Measurements from ENCODE around the gene IQGAP1. TPM values are rescaled to one million over a fixed set of nuclear protein-coding genes. Genes with fewer than 3 reads are reported as not detected.

Gene IQGAP1
- polyA plus RNA-seq, 1 donor (not counting 4 experiments of a cell fraction or from before 2014, with no cell fraction given), result 310 TPM

DNA sequence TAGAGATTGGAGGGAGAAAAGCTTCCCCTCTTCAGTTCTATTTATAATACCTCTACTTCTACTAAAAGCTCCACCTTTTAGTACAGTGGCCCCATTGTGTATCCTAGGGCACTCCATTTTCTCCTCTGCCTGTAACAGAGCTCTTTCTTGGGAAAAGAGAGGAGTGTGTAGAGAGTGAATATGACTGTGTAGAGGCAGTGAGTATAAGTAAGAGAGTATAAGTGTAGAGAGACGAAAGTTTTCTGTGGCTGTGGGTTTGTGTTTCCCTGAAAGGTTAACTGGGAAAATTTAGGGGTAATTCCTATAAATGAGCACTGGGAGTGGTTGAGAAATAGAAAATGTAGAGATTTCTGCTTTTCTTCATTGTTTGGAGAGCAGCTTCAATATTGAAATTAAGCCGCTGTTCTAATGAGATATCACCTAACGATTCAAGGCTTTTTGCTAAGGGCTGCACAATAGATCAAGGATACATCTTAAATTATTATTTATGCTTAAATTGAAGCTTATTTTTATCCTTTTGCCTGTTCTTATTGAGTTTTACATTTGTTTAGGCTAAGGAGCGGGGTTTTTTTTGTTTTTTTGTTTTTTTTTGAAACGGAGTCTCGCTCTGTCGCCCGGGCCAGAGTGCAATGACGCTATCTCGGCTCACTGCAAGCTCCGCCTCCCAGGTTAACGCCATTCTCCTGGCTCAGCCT is 6.9 kb downstream of the IQGAP1 start:
- no peak for FAIRE-seq
- Histone ChIP-seq H3K9me1 (ENCODE audit: control insufficient read depth, extremely low read depth, insufficient read depth, low read length) (no peaks in the 10 kb centered on the region), H3K9ac (ENCODE audit: control insufficient read depth, extremely low read depth, insufficient read depth, low read length) (no peak overlapping the region), H3K27me3 (ENCODE audit: control insufficient read depth, extremely low read depth, insufficient read depth, low read length) (no peaks in the 10 kb centered on the region), H3K36me3 (ENCODE audit: control insufficient read depth in 2 of 2, extremely low read depth in 1 of 2, insufficient read depth in 2 of 2, low read length in 2 of 2) (peaks cover 7 to 14% of the 10 kb centered on the region in 2 experiments), H3K4me1 (ENCODE audit: control insufficient read depth, extremely low read depth, insufficient read depth, low read length) (peaks cover 46% of the 10 kb centered on the region), H3K79me2 (ENCODE audit: control insufficient read depth, insufficient read depth, low read length) (peaks cover 97% of the 10 kb centered on the region), H3K4me3 (ENCODE audit: control insufficient read depth in 2 of 3, extremely low read depth in 1 of 3, insufficient read depth in 2 of 3, low read depth in 1 of 3, low read length in 3 of 3) (no peak overlapping the region), H3K27ac (ENCODE audit: control insufficient read depth, insufficient read depth, low read length) (peak overlapping the region; percentile 5), H3K9me3 (ENCODE audit: control insufficient read depth, low read depth, low read length) (no peaks in the 10 kb centered on the region), H4K20me1 (ENCODE audit: control insufficient read depth, extremely low read depth, insufficient read depth, low read length) (peaks cover 3% of the 10 kb centered on the region), H3K4me2 (ENCODE audit: control insufficient read depth, extremely low read depth, insufficient read depth, low read depth, low read length) (peak overlapping the region; percentile 2), H2AFZ (ENCODE audit: control insufficient read depth, low read length) (no peak overlapping the region)
- DNase-seq (ENCODE audit: low read depth, low spot score), result no peak
- no peak for TF ChIP-seq EZH2 (IDR thresholded peaks at IDR 0.05; ENCODE audit: low read length)
- TF ChIP-seq, protein P1, sequence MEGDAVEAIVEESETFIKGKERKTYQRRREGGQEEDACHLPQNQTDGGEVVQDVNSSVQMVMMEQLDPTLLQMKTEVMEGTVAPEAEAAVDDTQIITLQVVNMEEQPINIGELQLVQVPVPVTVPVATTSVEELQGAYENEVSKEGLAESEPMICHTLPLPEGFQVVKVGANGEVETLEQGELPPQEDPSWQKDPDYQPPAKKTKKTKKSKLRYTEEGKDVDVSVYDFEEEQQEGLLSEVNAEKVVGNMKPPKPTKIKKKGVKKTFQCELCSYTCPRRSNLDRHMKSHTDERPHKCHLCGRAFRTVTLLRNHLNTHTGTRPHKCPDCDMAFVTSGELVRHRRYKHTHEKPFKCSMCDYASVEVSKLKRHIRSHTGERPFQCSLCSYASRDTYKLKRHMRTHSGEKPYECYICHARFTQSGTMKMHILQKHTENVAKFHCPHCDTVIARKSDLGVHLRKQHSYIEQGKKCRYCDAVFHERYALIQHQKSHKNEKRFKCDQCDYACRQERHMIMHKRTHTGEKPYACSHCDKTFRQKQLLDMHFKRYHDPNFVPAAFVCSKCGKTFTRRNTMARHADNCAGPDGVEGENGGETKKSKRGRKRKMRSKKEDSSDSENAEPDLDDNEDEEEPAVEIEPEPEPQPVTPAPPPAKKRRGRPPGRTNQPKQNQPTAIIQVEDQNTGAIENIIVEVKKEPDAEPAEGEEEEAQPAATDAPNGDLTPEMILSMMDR (optimal IDR thresholded peaks at IDR 0.05 in 1 of 3, IDR thresholded peaks at IDR 0.05 in 1 of 3, conservative IDR thresholded peaks at IDR 0.05 in 1 of 3; ENCODE audit: extremely low read depth in 1 of 3, insufficient read depth in 2 of 3, low read length in 3 of 3), result no peak
- dilution Hi-C loops (cut with MboI; ENCODE audit: extremely low pct_ligation_motif_present, low sequenced_read_pairs), result no loop called here

DNA sequence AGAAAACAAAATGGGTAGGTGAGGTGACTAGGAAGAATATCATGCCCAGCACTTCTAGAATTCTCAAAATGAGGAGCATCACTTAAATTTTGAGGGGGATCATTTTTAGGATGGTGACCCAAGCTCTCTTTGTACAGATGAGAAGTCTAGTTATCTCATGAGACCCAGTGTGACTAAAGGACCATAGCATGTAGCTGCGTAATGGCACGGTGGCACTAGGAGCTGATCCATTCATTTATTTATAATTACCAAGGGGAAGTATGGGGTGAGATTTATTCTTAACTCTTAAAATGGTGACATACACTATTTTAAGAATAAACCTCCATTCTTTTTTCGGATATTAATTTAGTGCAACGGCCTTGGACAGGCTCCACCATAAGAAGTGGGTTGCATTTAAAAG is 8.3 kb downstream of the IQGAP1 start:
- Histone ChIP-seq H3K9ac (ENCODE audit: control insufficient read depth, extremely low read depth, insufficient read depth, low read length) (no peak overlapping the region), H2AFZ (ENCODE audit: control insufficient read depth, low read length) (no peak overlapping the region), H3K27ac (ENCODE audit: control insufficient read depth, insufficient read depth, low read length) (no peak overlapping the region), H3K79me2 (ENCODE audit: control insufficient read depth, insufficient read depth, low read length) (peaks cover 96% of the 10 kb centered on the region), H3K9me3 (ENCODE audit: control insufficient read depth, low read depth, low read length) (no peaks in the 10 kb centered on the region), H3K27me3 (ENCODE audit: control insufficient read depth, extremely low read depth, insufficient read depth, low read length) (no peaks in the 10 kb centered on the region), H3K4me1 (ENCODE audit: control insufficient read depth, extremely low read depth, insufficient read depth, low read length) (peaks cover 46% of the 10 kb centered on the region), H3K9me1 (ENCODE audit: control insufficient read depth, extremely low read depth, insufficient read depth, low read length) (peaks cover 4% of the 10 kb centered on the region), H3K4me2 (ENCODE audit: control insufficient read depth, extremely low read depth, insufficient read depth, low read depth, low read length) (no peak overlapping the region), H4K20me1 (ENCODE audit: control insufficient read depth, extremely low read depth, insufficient read depth, low read length) (peaks cover 4% of the 10 kb centered on the region), H3K36me3 (ENCODE audit: control insufficient read depth in 2 of 2, extremely low read depth in 1 of 2, insufficient read depth in 2 of 2, low read length in 2 of 2) (peaks cover 2 to 19% of the 10 kb centered on the region in 2 experiments), H3K4me3 (ENCODE audit: control insufficient read depth in 2 of 3, extremely low read depth in 1 of 3, insufficient read depth in 2 of 3, low read depth in 1 of 3, low read length in 3 of 3) (no peak overlapping the region)
- TF ChIP-seq, protein P1 (optimal IDR thresholded peaks at IDR 0.05 in 1 of 3, IDR thresholded peaks at IDR 0.05 in 1 of 3, conservative IDR thresholded peaks at IDR 0.05 in 1 of 3; ENCODE audit: extremely low read depth in 1 of 3, insufficient read depth in 2 of 3, low read length in 3 of 3), result no peak
- no peak for TF ChIP-seq EZH2 (IDR thresholded peaks at IDR 0.05; ENCODE audit: low read length)
- no peak for FAIRE-seq
- dilution Hi-C loops (cut with MboI; ENCODE audit: extremely low pct_ligation_motif_present, low sequenced_read_pairs), result no loop called here
- DNase-seq (ENCODE audit: low read depth, low spot score), result no peak
